ENCODE measurements around the gene SRI. TPM values are rescaled to one million over a fixed set of nuclear protein-coding genes. Genes with fewer than 3 reads are reported as not detected.

The SRI gene
- polyA plus RNA-seq, 1 of the 3 experiments (the other 2 are of a cell fraction), result 197 TPM

DNA sequence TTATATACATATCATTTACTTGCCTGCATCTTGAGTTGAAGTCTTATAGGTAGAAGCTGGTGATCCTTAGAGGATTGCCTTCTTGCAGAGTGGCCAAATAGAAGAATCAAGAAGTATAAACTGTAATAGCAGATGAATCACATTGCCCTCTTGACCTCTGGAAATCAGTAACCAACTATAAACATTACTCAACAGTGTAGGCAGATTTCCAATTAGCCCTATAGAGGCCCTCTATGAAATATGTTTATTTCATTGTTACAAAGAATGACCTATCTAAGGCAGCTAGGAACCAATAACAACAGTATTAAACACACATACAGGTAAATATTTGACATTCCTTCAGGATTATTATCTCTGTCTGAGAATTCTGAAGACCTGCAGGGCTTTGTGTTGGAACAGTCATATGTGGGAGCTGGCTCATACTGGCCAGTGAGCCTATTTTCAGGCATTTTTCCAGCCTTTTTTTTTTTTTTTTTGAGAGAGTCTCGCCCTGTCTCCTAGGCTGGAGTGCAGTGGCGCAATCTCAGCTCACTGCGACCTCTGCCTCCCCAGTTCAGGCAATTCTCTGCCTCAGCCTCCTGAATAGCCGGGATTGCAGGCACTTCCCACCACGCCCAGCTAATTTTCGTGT lies 7.2 kb upstream of the SRI start:
- TF ChIP-seq NFIC (IDR thresholded peaks at IDR 0.05; ENCODE audit: borderline replicate concordance) (peak; percentile 22; the same call in 1 of the 2 replicates), RFX5 (IDR thresholded peaks at IDR 0.05; ENCODE audit: low read length) (no peak), JUND (IDR thresholded peaks at IDR 0.05) (0 out of 2 replicates have a peak, but pooled peaks have one; percentile 22), FOSL2 (IDR thresholded peaks at IDR 0.05; ENCODE audit: borderline replicate concordance, low read depth) (peak; percentile 12; the same call in 1 of the 2 replicates), RXRA (IDR thresholded peaks at IDR 0.05; ENCODE audit: borderline replicate concordance, low read depth) (peak; percentile 50; the same call in 1 of the 2 replicates), ELF1 (IDR thresholded peaks at IDR 0.05) (no peak), EP300 (IDR thresholded peaks at IDR 0.05; ENCODE audit: borderline replicate concordance in 1 of 2, low read depth in 1 of 2, low read length in 1 of 2) (no peak)
- TF ChIP-seq, protein P1, sequence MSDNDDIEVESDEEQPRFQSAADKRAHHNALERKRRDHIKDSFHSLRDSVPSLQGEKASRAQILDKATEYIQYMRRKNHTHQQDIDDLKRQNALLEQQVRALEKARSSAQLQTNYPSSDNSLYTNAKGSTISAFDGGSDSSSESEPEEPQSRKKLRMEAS (IDR thresholded peaks at IDR 0.05; ENCODE audit: low read depth), result no peak
- H3K4me3 ChIP-seq (ENCODE audit: low read depth in 2 of 2, low read length in 1 of 2), result no peak overlapping the region
- H3F3A ChIP-seq (replicated peaks; ENCODE audit: insufficient read depth), result peaks cover 5% of the 10 kb centered on the region
- no peak overlapping the region for H2AFZ ChIP-seq (ENCODE audit: low read depth)
- H4K20me1 ChIP-seq (ENCODE audit: insufficient read depth), result no peaks in the 10 kb centered on the region
- ChIA-PET POLR2A (no interaction called here), CTCF (interaction anchor here (1.0 to 1.5 kb wide), 3 partner anchors 9 to 28 kb away, joined by 3 to 5 read pairs (median 4); no protein-coding TSS in a partner anchor)
- no peak for DNase-seq
- H3K27me3 ChIP-seq (ENCODE audit: insufficient read depth), result no peaks in the 10 kb centered on the region
- no peaks in the 10 kb centered on the region for H3K9me2 ChIP-seq
- no peak overlapping the region for H3K27ac ChIP-seq (ENCODE audit: low read depth in 2 of 2, low read length in 1 of 2)
- H3K4me2 ChIP-seq, result no peak overlapping the region
- H3K36me3 ChIP-seq (replicated peaks in 1 of 2; ENCODE audit: control insufficient read depth in 1 of 2, insufficient read depth in 2 of 2, low read length in 1 of 2), result no peaks in the 10 kb centered on the region
- H3K9ac ChIP-seq, result no peak overlapping the region
- H3K9me3 ChIP-seq, result no peaks in the 10 kb centered on the region
- no peaks in the 10 kb centered on the region for H3K79me2 ChIP-seq (ENCODE audit: insufficient read depth)
- H3K4me1 ChIP-seq (ENCODE audit: control insufficient read depth in 1 of 2, insufficient read depth in 2 of 2, low read depth in 1 of 2, low read length in 1 of 2), result 0 out of 4 replicates have a peak, but pooled peaks cover 0 to 7% of the 10 kb centered on the region in 2 experiments
- 77% methylated on average over 6 of the region's 6 CpGs for WGBS (ENCODE audit: low lambda C conversion rate)

DNA sequence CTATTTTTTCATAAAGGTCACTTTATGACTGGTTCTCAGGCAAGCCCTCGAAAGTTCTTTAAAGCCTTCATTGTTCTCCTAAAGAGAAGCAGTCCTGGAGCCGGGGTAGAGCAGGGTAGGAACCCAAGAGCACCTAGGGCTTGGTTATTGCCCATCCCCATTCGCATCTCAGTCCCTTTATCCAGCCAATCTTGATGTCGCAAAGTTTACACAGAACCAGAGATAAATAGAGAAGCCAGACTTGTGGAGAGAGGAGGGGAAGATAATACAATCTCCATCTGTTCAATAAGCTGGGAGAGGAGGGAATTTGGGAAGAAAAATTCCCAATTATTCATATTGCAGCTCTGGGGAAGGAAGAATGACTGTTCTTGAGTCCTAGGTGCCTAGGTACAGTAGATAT lies 6.4 kb upstream of the SRI start:
- H3K9me3 ChIP-seq, result no peaks in the 10 kb centered on the region
- H3K27me3 ChIP-seq (ENCODE audit: insufficient read depth), result no peaks in the 10 kb centered on the region
- H3K4me1 ChIP-seq (ENCODE audit: control insufficient read depth in 1 of 2, insufficient read depth in 2 of 2, low read depth in 1 of 2, low read length in 1 of 2), result 0 out of 4 replicates have a peak, but pooled peaks cover 0 to 7% of the 10 kb centered on the region in 2 experiments
- DNase-seq, result no peak
- WGBS (ENCODE audit: low lambda C conversion rate), result 61% methylated on average over 4 of the region's 4 CpGs
- TF ChIP-seq NRF1 (IDR thresholded peaks at IDR 0.05; ENCODE audit: low read depth, low read length), result no peak
- TF ChIP-seq SMC3 (IDR thresholded peaks at IDR 0.05; ENCODE audit: low read depth, low read length), result no peak
- no peak for TF ChIP-seq MXI1 (IDR thresholded peaks at IDR 0.05; ENCODE audit: low read depth, low read length)
- TF ChIP-seq SIN3A (IDR thresholded peaks at IDR 0.05; ENCODE audit: borderline replicate concordance, low read depth, low read length), result no peak
- TF ChIP-seq RXRA (IDR thresholded peaks at IDR 0.05; ENCODE audit: borderline replicate concordance, low read depth), result no peak
- no peak overlapping the region for H3K4me3 ChIP-seq (ENCODE audit: low read depth in 2 of 2, low read length in 1 of 2)
- POLR2A ChIA-PET, result no interaction called here
- H3K9me2 ChIP-seq, result no peaks in the 10 kb centered on the region
- H3K27ac ChIP-seq (ENCODE audit: low read depth in 2 of 2, low read length in 1 of 2), result no peak overlapping the region
- no peak overlapping the region for H3K4me2 ChIP-seq
- H3K9ac ChIP-seq, result no peak overlapping the region
- H4K20me1 ChIP-seq (ENCODE audit: insufficient read depth), result no peaks in the 10 kb centered on the region
- peaks cover 7% of the 10 kb centered on the region for H3F3A ChIP-seq (replicated peaks; ENCODE audit: insufficient read depth)
- H3K36me3 ChIP-seq (replicated peaks in 1 of 2; ENCODE audit: control insufficient read depth in 1 of 2, insufficient read depth in 2 of 2, low read length in 1 of 2), result no peaks in the 10 kb centered on the region
- CTCF ChIA-PET, result interaction anchor here (1.0 to 1.5 kb wide), 4 partner anchors 8 to 29 kb away, joined by 3 to 5 read pairs (median 4); no protein-coding TSS in a partner anchor
- H3K79me2 ChIP-seq (ENCODE audit: insufficient read depth), result no peaks in the 10 kb centered on the region
- H2AFZ ChIP-seq (ENCODE audit: low read depth), result no peak overlapping the region

Measured in SK-N-SH (cell line).